ENCODE data around the gene NTRK3.
"Not testable (repeated sequence)": the region's sequence is repeated elsewhere in the genome, so short reads cannot be mapped to it uniquely, and the experiment has no call there.

The NTRK3 gene

GRCh38 chr15:88073391-88073691 is 183.2 kb downstream of the NTRK3 start:
- DNase-seq (ENCODE audit: low read depth) = no peak

- no peak for DNase-seq (ENCODE audit: low read depth)
Measured at GRCh38 chr15:88072598-88073390, 183.7 kb downstream of the NTRK3 start.

DNA sequence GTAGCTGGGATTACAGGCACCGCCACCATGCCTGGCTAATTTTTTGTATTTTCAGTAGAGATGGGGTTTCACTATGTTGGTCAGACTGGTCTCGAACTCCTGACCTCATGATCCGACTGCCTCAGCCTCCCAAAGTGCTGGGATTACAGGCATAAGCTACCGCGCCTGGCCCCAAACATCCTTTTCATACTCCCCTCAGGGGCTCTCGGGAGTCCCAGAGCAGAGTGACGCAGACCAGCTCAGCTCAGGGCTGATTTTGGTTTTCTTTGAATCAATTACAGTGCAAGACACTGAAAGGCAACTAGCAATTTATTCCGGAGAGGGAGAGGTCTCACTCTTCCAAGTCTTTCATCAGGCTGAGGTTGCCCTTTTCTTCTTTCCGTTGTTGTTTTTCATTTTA is 184.4 kb downstream of the NTRK3 start:
- DNase-seq (ENCODE audit: low read depth) = not testable (repeated sequence)

DNA sequence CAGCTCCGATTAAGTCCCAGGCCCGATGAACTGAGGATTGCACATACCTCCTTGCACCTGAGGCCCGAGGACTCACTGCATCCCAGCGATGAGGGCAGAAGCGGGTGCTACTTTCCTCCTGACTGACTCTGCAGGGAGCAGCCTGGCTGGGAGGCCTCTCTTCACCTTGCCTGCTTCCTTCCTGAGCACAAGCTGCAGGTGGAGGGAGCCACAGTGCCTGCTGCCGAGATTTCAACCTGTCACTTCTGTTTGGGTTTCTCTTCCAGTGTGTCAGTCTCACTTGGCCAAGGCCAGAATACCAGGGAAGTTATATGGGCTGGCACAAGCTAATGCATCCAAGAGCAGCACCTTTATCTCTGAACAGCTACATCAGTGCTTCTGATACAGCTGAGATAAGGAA is 185.4 kb downstream of the NTRK3 start:
- DNase-seq (ENCODE audit: low read depth) = no peak

DNA sequence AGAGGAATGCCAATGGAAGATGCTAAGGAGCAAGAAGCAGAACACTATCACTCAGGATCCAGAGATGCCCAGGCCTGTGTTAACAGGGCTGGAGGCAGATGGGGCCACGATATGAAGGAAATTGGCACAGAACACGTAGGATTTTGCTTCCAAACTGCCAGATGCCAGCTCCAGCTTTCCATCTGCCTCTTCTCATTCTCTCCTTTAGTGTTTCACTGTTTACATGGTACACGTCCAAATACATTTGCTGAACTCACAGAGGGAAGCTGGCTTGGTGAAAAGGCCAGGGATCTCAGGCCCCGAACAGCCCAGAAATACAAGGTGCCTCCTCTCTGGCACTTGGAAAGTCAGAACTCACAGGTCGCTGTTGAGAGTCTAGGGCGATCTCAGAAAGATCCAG is 187.0 kb downstream of the NTRK3 start:
- DNase-seq (ENCODE audit: low read depth) = no peak

DNA sequence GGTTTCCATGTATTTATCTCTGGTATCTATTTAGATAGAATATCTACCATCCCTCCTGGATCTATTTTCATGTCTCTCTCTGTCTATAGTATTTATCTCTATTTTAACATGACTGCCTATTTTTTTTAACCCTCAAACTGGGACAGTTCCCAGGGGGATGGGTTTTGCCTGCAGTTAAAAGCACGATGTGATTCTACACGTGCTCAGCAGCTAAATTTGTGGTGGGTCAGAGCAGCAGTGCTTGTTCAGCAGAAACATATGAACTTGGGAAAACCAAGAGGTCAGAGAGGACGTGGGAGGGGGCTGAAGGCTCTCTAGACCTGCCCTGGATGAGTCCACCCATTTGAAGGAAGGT is 189.2 kb downstream of the NTRK3 start:
- no peak for DNase-seq (ENCODE audit: low read depth)

DNA sequence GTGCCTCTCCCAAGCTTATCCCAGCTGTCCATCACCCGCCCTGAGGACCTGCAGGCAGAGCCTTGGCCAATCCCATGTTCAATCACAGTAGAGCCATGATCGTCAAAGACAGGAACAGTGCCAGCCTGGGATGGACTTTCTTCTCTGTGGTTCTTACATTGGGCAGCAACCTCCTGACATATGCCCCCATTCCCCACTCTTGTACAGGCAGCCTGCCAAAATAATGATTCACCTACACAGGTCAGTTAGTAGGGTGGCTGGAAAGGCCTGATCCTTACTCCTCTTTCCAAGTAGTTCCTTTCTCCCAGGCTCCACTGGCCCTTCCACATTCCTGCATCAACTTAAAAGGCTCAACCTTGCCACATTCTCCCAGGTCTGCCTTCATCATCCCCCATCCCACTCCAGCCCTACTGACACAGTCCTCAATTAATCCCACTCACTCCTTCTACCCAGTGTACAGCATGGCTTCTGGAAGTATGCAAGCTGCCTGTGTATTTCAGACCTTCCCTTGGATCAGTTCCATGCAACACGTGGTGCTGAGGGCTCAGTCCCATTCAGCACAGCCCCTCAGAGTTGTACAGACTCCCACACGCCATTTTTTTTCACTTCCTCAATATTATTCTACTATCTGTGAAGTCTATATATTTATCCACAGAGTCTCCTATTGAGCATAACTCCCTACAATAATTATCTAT is 189.8 kb downstream of the NTRK3 start:
- DNase-seq (ENCODE audit: low read depth) = no peak

- no peak for DNase-seq (ENCODE audit: low read depth)
Measured at GRCh38 chr15:88061452-88061851, 195.1 kb downstream of the NTRK3 start.

- DNase-seq (ENCODE audit: low read depth) = no peak
Measured at GRCh38 chr15:88060383-88060782, 196.2 kb downstream of the NTRK3 start.

DNA sequence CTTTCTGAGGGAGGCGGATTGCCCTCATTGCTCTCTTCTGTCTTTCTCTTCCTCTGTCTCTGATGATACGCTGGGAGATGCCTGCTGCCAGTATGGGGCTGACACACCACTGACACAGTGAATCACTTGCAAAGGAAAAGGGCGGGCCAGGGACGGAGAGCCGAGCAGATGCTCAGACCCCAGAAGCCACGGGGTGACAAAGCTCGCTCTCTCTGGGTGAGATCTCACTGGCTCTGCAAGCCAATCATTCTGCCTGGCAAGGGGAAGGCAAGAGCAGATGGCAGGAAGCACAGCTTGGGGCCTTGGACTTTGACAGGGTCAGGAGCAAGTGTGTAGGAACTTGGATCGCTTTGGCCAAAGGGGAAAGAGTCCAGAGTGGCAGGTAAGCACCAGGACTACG is 198.7 kb downstream of the NTRK3 start:
- no peak for DNase-seq (ENCODE audit: low read depth)

DNA sequence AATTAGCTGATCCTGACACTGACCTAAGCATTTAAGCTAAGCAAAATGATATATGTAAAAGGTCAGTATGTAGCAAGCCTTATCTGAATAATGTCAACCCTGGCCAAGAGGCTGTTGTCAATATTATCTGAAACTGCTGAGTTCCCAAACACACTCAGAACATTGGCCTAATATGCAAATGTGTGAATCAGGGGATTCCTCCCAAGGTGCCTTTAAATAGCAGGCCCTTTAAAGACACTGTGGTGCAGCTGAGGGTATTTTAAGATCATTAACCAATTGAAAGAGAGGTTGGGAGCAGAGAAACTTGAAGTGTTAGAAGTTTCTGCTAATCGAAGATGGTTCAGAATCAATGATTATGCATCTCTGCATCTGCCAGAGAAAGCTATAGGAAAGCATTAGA is 207.0 kb downstream of the NTRK3 start:
- no peak for DNase-seq (ENCODE audit: low read depth)

- no peak for DNase-seq (ENCODE audit: low read depth)
Measured at GRCh38 chr15:88048755-88049154, 207.8 kb downstream of the NTRK3 start.

DNA sequence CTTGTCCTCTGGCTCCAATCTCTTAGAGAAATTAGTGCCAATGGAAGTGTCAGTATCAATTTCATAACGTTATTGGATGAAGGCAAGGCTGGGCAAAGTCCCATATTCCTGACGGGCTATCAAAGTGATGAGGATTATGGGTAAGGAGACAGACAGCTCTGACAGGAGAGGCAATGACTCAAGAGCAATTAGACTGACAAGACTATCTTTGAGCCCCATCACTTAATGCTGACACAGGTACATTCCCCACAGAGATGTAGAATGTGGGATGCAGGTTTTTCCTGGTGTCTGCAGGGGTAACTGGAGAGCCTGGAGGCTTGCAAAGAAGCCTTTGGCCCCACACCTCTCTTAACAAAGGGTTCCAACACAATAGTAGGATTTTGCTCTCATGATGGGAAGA is 208.3 kb downstream of the NTRK3 start:
- DNase-seq (ENCODE audit: low read depth) = no peak

DNA sequence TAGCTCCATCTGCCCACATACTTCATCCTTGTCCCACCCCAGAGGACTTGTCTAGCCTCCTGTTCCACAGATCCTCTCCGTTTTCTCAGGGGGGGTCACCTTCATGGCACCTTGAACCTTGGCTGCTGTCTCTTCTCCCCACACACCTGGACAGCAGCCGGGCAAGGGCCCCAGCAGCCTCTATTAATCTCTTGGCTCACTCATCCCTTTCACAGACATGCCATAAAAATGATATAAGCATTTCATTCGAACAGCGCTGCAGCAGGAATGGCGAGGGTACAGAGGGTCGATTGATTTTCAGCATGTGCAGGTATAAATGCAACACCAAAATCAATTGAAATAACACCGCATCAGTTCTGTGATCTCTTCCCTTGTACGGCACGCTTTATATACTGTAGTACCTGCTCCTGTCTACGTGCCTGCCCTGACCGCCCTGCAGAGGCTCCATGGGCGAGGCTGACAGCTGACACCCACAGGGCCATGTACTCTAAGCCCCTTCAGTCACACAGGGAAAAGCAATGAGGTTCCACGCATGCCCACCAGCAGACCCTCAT is 209.9 kb downstream of the NTRK3 start:
- DNase-seq (ENCODE audit: low read depth) = no peak

- DNase-seq (ENCODE audit: low read depth) = no peak
Measured at GRCh38 chr15:88043396-88043795, 213.1 kb downstream of the NTRK3 start.

GRCh38 chr15:88042047-88042446 is 214.5 kb downstream of the NTRK3 start:
- DNase-seq (ENCODE audit: low read depth) = no peak

- DNase-seq (ENCODE audit: low read depth) = no peak
Measured at GRCh38 chr15:88040516-88040915, 216.0 kb downstream of the NTRK3 start.

- no peak for DNase-seq (ENCODE audit: low read depth)
Measured at GRCh38 chr15:88038261-88038660, 218.3 kb downstream of the NTRK3 start.

DNA sequence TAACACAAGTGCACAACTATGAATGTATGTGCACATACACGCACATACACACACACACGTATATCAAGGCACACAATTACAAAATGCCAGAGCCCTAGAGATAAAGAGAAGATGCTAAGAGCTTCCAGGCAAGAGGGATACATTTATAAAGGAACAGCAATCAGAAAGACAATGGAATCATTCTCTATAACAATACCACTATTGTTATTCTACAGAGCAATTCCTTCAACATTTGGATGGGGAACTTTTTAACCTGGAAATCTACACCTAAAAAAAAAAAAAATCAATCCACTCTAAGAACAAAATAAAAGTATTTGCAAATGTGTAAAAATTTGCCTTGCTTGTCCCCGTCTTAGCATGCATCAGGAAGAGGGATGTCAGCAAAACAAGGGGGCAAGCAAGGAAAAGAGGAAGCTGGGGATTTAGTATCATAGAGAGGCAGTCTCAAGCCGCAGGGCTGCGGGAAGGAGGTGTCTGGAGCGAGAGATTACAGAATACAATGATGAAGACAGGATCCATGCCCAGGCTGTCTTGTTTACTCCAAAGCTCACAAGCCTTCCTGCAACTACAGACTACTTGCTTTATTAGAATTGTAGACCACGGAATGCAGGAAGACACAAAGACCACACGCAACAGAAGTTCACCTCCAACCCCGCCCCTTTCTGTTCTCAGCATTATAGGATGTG is 220.2 kb downstream of the NTRK3 start:
- DNase-seq (ENCODE audit: low read depth) = no peak

GRCh38 chr15:88035381-88035780 is 221.2 kb downstream of the NTRK3 start:
- no peak for DNase-seq (ENCODE audit: low read depth)

GRCh38 chr15:88033421-88033820 is 223.1 kb downstream of the NTRK3 start:
- not testable (repeated sequence) for DNase-seq (ENCODE audit: low read depth)

DNA sequence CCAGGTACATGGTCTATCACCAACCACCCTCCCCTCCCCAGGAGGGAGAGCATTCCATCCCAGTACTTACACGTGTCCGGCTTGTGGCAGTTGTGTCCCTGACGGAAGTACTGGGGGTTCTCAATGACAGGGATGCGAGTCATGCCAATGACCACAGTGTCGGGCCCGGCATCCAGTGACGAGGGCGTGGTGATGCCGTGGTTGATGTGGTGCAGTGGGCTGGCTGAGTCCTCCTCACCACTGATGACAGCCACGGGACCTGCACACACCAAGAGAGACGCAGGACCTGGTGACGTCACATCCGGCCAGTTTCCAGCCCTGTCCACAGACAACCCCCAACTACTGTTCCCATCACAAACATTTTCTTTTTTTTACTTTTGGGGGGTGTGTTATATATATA is 223.8 kb downstream of the NTRK3 start:
- no peak for DNase-seq (ENCODE audit: low read depth)

DNA sequence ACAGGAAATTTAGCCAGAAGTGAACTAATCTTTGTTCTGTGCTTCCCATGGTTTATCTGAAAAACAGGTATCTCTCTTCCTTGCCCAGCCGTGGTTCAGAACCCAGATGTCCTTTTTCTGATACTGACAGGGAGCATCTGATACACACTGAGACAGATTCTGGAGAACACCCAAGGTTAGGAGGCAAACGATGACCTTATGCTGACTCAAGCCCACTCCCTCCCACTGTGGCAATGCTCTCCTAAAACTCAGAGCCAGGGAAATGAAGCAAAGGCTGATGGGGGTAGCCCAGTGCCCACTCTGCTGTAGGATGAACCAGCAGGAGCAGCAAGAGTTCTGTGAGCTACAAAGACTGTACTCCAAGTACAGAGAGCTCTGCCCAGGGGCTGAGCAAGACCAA is 225.1 kb downstream of the NTRK3 start:
- no peak for DNase-seq (ENCODE audit: low read depth)

All from activated T-helper 1 cell treated with Interleukin-2 at 50 U/mL for 16 hours (primary cell).